Measurements from ENCODE around the gene DDX59.

DNA sequence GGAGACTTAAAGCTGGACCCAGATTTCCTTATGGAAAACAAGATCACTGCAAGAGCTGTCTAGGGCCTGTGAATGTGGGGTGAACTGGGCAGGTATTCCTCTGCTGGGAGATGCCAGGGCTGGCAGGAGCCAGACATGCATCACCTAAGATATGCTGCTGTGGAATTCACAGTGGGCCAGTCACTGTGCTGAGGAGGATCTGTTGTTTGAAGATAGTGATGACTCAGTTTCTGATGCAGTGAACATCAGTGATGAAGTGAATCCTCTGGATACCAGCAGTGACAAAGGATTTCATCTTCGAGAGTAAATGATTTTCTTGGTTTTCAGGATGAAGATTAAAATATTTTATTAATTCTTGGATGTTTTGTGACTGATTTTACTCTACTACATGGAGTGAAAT, 39.1 kb upstream of the DDX59 start:
- TF ChIP-seq, protein P1, sequence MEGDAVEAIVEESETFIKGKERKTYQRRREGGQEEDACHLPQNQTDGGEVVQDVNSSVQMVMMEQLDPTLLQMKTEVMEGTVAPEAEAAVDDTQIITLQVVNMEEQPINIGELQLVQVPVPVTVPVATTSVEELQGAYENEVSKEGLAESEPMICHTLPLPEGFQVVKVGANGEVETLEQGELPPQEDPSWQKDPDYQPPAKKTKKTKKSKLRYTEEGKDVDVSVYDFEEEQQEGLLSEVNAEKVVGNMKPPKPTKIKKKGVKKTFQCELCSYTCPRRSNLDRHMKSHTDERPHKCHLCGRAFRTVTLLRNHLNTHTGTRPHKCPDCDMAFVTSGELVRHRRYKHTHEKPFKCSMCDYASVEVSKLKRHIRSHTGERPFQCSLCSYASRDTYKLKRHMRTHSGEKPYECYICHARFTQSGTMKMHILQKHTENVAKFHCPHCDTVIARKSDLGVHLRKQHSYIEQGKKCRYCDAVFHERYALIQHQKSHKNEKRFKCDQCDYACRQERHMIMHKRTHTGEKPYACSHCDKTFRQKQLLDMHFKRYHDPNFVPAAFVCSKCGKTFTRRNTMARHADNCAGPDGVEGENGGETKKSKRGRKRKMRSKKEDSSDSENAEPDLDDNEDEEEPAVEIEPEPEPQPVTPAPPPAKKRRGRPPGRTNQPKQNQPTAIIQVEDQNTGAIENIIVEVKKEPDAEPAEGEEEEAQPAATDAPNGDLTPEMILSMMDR (IDR thresholded peaks at IDR 0.05; ENCODE audit: poor library complexity) = no peak
- TF ChIP-seq EZH2 (IDR thresholded peaks at IDR 0.05; ENCODE audit: borderline replicate concordance) = no peak
